K562 (cell line): ENCODE measurements around the gene HMG20B. TPM values are rescaled to one million over a fixed set of nuclear protein-coding genes. Genes with fewer than 3 reads are reported as not detected.

Source experiments
- ATF4 ChIP-seq: fragments of 450-650 bp; formaldehyde crosslinking; IDR thresholded peaks from 2 replicates; pipeline ENCODE4 v1.4.0; 2022; ENCODE audit warnings: mild to moderate bottlenecking, moderate library complexity
- CBFB ChIP-seq: sonication (generic); formaldehyde crosslinking; IDR thresholded peaks from 2 replicates; pipeline ENCODE4 v1.4.0; 2020; ENCODE audit warnings: mild to moderate bottlenecking, missing genetic modification reagents
- CEBPG ChIP-seq, 3 experiments: fragments of 200-800 bp in 1 of 3; sonication (Bioruptor generic) in 1 of 3; sonication (generic) in 1 of 3; formaldehyde crosslinking in 1 of 3; IDR thresholded peaks in 2 of 3; conservative IDR thresholded peaks in 1 of 3; 2 replicates each; pipeline versions ENCODE4 v1.6.1 to v1.8.0; 2016 to 2022; ENCODE audit warnings: missing compliant biosample characterization in 2 of 3, missing genetic modification characterization in 2 of 3, mild to moderate bottlenecking in 1 of 3, missing genetic modification reagents in 1 of 3
- CTBP1 ChIP-seq: fragments of 450-650 bp; IDR thresholded peaks from 2 replicates; pipeline ENCODE4 v1.6.1; 2016; ENCODE audit warnings: borderline replicate concordance
- ESRRA ChIP-seq: fragments of 450-650 bp; IDR thresholded peaks from 2 replicates; pipeline ENCODE4 v1.6.1; 2014; ENCODE audit warnings: low read depth, mild to moderate bottlenecking, moderate library complexity, borderline replicate concordance
- ETS1 ChIP-seq: conservative IDR thresholded peaks from 2 replicates; pipeline ENCODE4 v1.6.1; 2011; ENCODE audit warnings: low read depth, mild to moderate bottlenecking, low read length; ENCODE audit not compliant: control insufficient read depth
- ETS2 ChIP-seq: IDR thresholded peaks from 2 replicates; pipeline ENCODE4 v1.6.1; 2016; ENCODE audit warnings: borderline replicate concordance, missing genetic modification characterization, mild to moderate bottlenecking, moderate library complexity, missing compliant biosample characterization; ENCODE audit not compliant: poor library complexity, severe bottlenecking
- GATAD2A ChIP-seq: fragments of 450-650 bp; IDR thresholded peaks from 2 replicates; pipeline ENCODE4 v1.6.1; 2017
- MAFK ChIP-seq: IDR thresholded peaks from 2 replicates; pipeline ENCODE4 v1.6.1; 2011; ENCODE audit warnings: low read length, improper control_type of control experiment
- MBD1 ChIP-seq: fragments of 250-450 bp; sonication (Bioruptor Pico); IDR thresholded peaks from 2 replicates; pipeline ENCODE4 v1.8.0; 2022; ENCODE audit warnings: inconsistent platforms
- MIER1 ChIP-seq: fragments of 450-650 bp; IDR thresholded peaks from 2 replicates; pipeline ENCODE4 v1.6.1; 2016; ENCODE audit warnings: antibody characterized with exemption, mild to moderate bottlenecking, low read depth
- MTA2 ChIP-seq: fragments of 450-650 bp; IDR thresholded peaks from 2 replicates; pipeline ENCODE4 v1.6.1; 2016; ENCODE audit warnings: low read depth
- NR2C1 ChIP-seq, 2 experiments: fragments of 450-650 bp; IDR thresholded peaks; 2 replicates each; pipeline ENCODE4 v1.6.1; 2017; ENCODE audit warnings: mild to moderate bottlenecking in 2 of 2, antibody characterized with exemption in 1 of 2, inconsistent platforms in 1 of 2, missing compliant biosample characterization in 1 of 2, missing genetic modification characterization in 1 of 2
- RFX7 ChIP-seq: fragments of 250-450 bp; sonication (Bioruptor Pico); IDR thresholded peaks from 2 replicates; pipeline ENCODE4 v1.5.1; 2021; ENCODE audit warnings: mild to moderate bottlenecking
- SNRNP70 ChIP-seq: fragments of 200-400 bp; formaldehyde crosslinking; optimal IDR thresholded peaks from 2 replicates; pipeline ENCODE3; 2017; ENCODE audit warnings: low read depth, low read length
- SREBF2 ChIP-seq: sonication (generic); formaldehyde crosslinking; IDR thresholded peaks from 2 replicates; pipeline ENCODE4 v1.4.0; 2020; ENCODE audit warnings: mild to moderate bottlenecking, missing genetic modification reagents
- TFAM ChIP-seq: fragments of 250-450 bp; sonication (Bioruptor Pico); conservative IDR thresholded peaks from 2 replicates; pipeline ENCODE4 v1.5.0; 2021; ENCODE audit warnings: mild to moderate bottlenecking, moderate library complexity
- TRIM24 ChIP-seq, 2 experiments: fragments of 450-650 bp; IDR thresholded peaks; 2 replicates each; pipeline ENCODE4 v1.6.1; 2016
- TSC22D4 ChIP-seq: fragments of 450-650 bp; IDR thresholded peaks from 2 replicates; pipeline ENCODE4 v1.6.1; 2016; ENCODE audit warnings: missing genetic modification characterization, missing biosample characterization, control low read depth
- ZFPM2 ChIP-seq: fragments of 250-450 bp; sonication (Bioruptor Pico); IDR thresholded peaks from 2 replicates; pipeline ENCODE4 v1.5.1; 2022; ENCODE audit warnings: mild to moderate bottlenecking
- ZNF217 ChIP-seq: sonication (generic); formaldehyde crosslinking; IDR thresholded peaks from 2 replicates; pipeline ENCODE4 v1.8.0; 2022; ENCODE audit warnings: mild to moderate bottlenecking, missing genetic modification reagents
- ZNF263 ChIP-seq: sonication (generic); formaldehyde crosslinking; IDR thresholded peaks from 2 replicates; pipeline ENCODE4 v1.8.0; 2022; ENCODE audit warnings: mild to moderate bottlenecking, missing genetic modification reagents, borderline replicate concordance
- ZNF408 ChIP-seq: fragments of 250-450 bp; sonication (Bioruptor Pico); IDR thresholded peaks from 2 replicates; pipeline ENCODE4 v1.4.0; 2020; ENCODE audit warnings: low read depth, mild to moderate bottlenecking, moderate library complexity
- ZNF584 ChIP-seq: fragments of 200-800 bp; sonication (Bioruptor generic); IDR thresholded peaks from 2 replicates; pipeline ENCODE4 v1.6.1; 2016; ENCODE audit warnings: low read depth, mild to moderate bottlenecking, missing genetic modification characterization, missing compliant biosample characterization
- ZNF655 ChIP-seq: fragments of 250-450 bp; sonication (Bioruptor Pico); IDR thresholded peaks from 2 replicates; pipeline ENCODE4 v1.5.0; 2021
- polyA plus RNA-seq, 8 experiments: library from polyadenylated mRNA; depleted of rRNA in 4 of 8; stranded (reverse) in 5 of 8; unstranded in 3 of 8; fragments of >200 nt; fragmentation: Nextera tagmentation in 2 of 8; fragmentation: Illumina TruSeq in 1 of 8; extraction: Ambion mirVana in 2 of 8; extraction: Trizol in 1 of 8; gene quantifications; 2 replicates each; pipeline versions ENCODE4 v1.2.1 to v1.2.3, GENCODE V29; 2011 to 2014; ENCODE audit warnings: inconsistent platforms in 1 of 8, missing spikeins in 1 of 8
- total RNA-seq, 7 experiments: library from RNA; depleted of rRNA in 6 of 7; stranded (reverse); fragments of >200 nt in 6 of 7; fragmentation: Illumina TruSeq in 2 of 7; extraction: Trizol in 2 of 7; gene quantifications; 2 replicates each; pipeline versions ENCODE4 v1.2.1 to v1.2.3, GENCODE V29; 2011 to 2021; ENCODE audit warnings: low replicate concordance in 1 of 7

Gene HMG20B
- total and polyA plus RNA-seq, 9 of the 15 experiments (the other 6 are each of a cell fraction or from before 2014, with no cell fraction given), result 0.35 to 172 (median 38.6) TPM

- TF ChIP-seq SNRNP70 (no peak), MAFK (no peak), TSC22D4 (tag) (no peak), SREBF2 (CRISPR knock-in tag) (no peak), MIER1 (no peak), MBD1 (CRISPR knock-in tag) (no peak), MTA2 (no peak; the same call in 1 of the 2 replicates), CEBPG (CRISPR knock-in tag; IDR thresholded peaks at IDR 0.05) (peak; percentile 23; the same call in 1 of the 2 replicates), CEBPG (tag; conservative IDR thresholded peaks at IDR 0.05 in 1 of 2, IDR thresholded peaks at IDR 0.05 in 1 of 2) (no peak), GATAD2A (0 out of 2 replicates have a peak, but pooled peaks have one; percentile 59), CBFB (CRISPR knock-in tag) (no peak), RFX7 (CRISPR knock-in tag) (no peak), ZNF584 (no peak), TFAM (CRISPR knock-in tag) (no peak), ETS1 (peak; percentile 25), CTBP1 (no peak), ZFPM2 (no peak), ZNF655 (CRISPR knock-in tag) (no peak), ETS2 (tag) (no peak), ESRRA (no peak), ATF4 (no peak), TRIM24 (IDR thresholded peaks at IDR 0.05) (no peak), ZNF263 (no peak; the same call in 1 of the 2 replicates), ZNF217 (no peak), NR2C1 (IDR thresholded peaks at IDR 0.05) (no peak), NR2C1 (tag; IDR thresholded peaks at IDR 0.05) (no peak), ZNF408 (CRISPR knock-in tag) (no peak)
Measured at GRCh38 chr19:3556978-3557460, 15.7 kb upstream of the HMG20B start (continued).
